OCI-LY1 (cell line): Measurements from ENCODE around the gene FZD1.
A peak's percentile ranks its signal among the peaks of the same experiment; 100 is the strongest.

ENCODE experiments used
- H2AFZ ChIP-seq: fragments of 200-600 bp; sonication (generic), shearing (Covaris generic); 2 replicates; pipeline ENCODE4 v1.6.0; 2014; ENCODE audit warnings: antibody characterized with exemption, mild to moderate bottlenecking, low read length
- H3F3A ChIP-seq: fragments of 200-600 bp; sonication (generic), shearing (Covaris generic); 2 replicates; pipeline ENCODE4 v1.6.0; 2014; ENCODE audit warnings: mild to moderate bottlenecking, antibody characterized with exemption, low read length, moderate library complexity; ENCODE audit not compliant: insufficient read depth
- H3K27ac ChIP-seq: fragments of 200-600 bp; sonication (generic); 2 replicates; pipeline ENCODE4 v1.5.1; 2014; ENCODE audit warnings: low read length, mixed run types, mild to moderate bottlenecking, low read depth; ENCODE audit not compliant: poor library complexity, severe bottlenecking
- H3K27me3 ChIP-seq: fragments of 200-600 bp; sonication (generic); 2 replicates; pipeline ENCODE4 v1.6.0; 2014; ENCODE audit warnings: antibody characterized with exemption, mild to moderate bottlenecking, low read length, moderate library complexity; ENCODE audit not compliant: insufficient read depth
- H3K36me3 ChIP-seq: fragments of 200-600 bp; sonication (generic); 2 replicates; pipeline ENCODE4 v1.6.1; 2014; ENCODE audit warnings: mild to moderate bottlenecking, antibody characterized with exemption, low read length, moderate library complexity, mixed read lengths; ENCODE audit not compliant: insufficient read depth
- H3K4me1 ChIP-seq: fragments of 200-600 bp; sonication (generic); 2 replicates; pipeline ENCODE4 v1.5.1; 2014; ENCODE audit warnings: mild to moderate bottlenecking, low read length, moderate library complexity; ENCODE audit not compliant: insufficient read depth, severe bottlenecking
- H3K4me2 ChIP-seq: fragments of 200-600 bp; sonication (generic), shearing (Covaris generic); 2 replicates; pipeline ENCODE4 v1.6.1; 2014; ENCODE audit warnings: low read length
- H3K4me3 ChIP-seq: fragments of 200-600 bp; sonication (generic); 2 replicates; pipeline ENCODE4 v1.5.1; 2014; ENCODE audit warnings: low read length, low read depth, mild to moderate bottlenecking, mixed read lengths; ENCODE audit not compliant: poor library complexity, severe bottlenecking
- H3K79me2 ChIP-seq: fragments of 200-600 bp; shearing (Covaris generic); 2 replicates; pipeline ENCODE4 v1.6.1; 2016; ENCODE audit warnings: mixed run types, low read length, mixed read lengths; ENCODE audit not compliant: insufficient read depth
- H3K9ac ChIP-seq: fragments of 200-600 bp; sonication (generic), shearing (Covaris generic); 2 replicates; pipeline ENCODE4 v1.6.1; 2014; ENCODE audit warnings: mild to moderate bottlenecking, low read length, mixed read lengths
- H3K9me2 ChIP-seq: fragments of 200-600 bp; sonication (generic), shearing (Covaris generic); 2 replicates; pipeline ENCODE4 v1.6.1; 2014; ENCODE audit warnings: low read depth, mild to moderate bottlenecking, low read length, mixed read lengths
- H3K9me3 ChIP-seq: fragments of 200-600 bp; shearing (Covaris generic); 2 replicates; pipeline ENCODE4 v1.6.1; 2014; ENCODE audit warnings: low read length, mixed read lengths
- H4K20me1 ChIP-seq: fragments of 200-600 bp; sonication (generic), shearing (Covaris generic); 2 replicates; pipeline ENCODE4 v1.6.0; 2016; ENCODE audit warnings: mild to moderate bottlenecking, low read length; ENCODE audit not compliant: insufficient read depth
- EZH2 ChIP-seq: fragments of 200-600 bp; sonication (generic), shearing (Covaris generic); IDR thresholded peaks from 2 replicates; pipeline ENCODE4 v1.8.0; 2017; ENCODE audit warnings: borderline replicate concordance, mixed run types, mild to moderate bottlenecking, antibody characterized with exemption, low read length, moderate library complexity, mixed read lengths
- TF ChIP-seq, protein P1 (sequence below): fragments of 200-600 bp; sonication (generic), shearing (Covaris generic); IDR thresholded peaks from 2 replicates; pipeline ENCODE4 v1.5.1; 2017; ENCODE audit warnings: mild to moderate bottlenecking, antibody characterized with exemption, low read length, moderate library complexity, mixed read lengths

Gene FZD1

DNA sequence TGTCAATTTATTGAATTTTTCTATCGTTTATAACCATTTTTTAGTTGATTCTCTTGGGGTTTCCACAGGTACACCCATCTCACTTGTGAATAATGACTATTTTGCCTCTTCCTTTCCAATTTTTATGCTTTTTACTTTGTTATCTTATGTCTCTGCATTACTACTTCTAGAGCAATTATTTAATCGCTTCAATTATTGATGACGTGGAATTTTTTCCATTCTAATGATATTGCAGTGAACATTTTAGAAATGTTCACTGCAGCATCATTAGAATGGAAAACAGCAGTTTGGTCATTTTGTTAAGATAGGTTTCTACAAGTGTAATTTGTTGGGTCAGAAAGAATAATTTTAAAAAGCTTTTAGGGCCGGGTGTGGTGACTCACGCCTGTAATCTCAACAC is 27.1 kb downstream of the FZD1 start:
- Histone ChIP-seq H3K27me3 (no peaks in the 10 kb centered on the region), H3K9ac (no peak overlapping the region), H3K27ac (no peak overlapping the region), H3K36me3 (no peaks in the 10 kb centered on the region), H3K4me2 (no peak overlapping the region), H3K9me3 (no peaks in the 10 kb centered on the region), H4K20me1 (no peaks in the 10 kb centered on the region), H3K79me2 (no peaks in the 10 kb centered on the region), H3K9me2 (no peaks in the 10 kb centered on the region), H2AFZ (no peak overlapping the region), H3F3A (no peaks in the 10 kb centered on the region), H3K4me3 (no peak overlapping the region), H3K4me1 (peaks cover 49% of the 10 kb centered on the region)
- TF ChIP-seq, protein P1, sequence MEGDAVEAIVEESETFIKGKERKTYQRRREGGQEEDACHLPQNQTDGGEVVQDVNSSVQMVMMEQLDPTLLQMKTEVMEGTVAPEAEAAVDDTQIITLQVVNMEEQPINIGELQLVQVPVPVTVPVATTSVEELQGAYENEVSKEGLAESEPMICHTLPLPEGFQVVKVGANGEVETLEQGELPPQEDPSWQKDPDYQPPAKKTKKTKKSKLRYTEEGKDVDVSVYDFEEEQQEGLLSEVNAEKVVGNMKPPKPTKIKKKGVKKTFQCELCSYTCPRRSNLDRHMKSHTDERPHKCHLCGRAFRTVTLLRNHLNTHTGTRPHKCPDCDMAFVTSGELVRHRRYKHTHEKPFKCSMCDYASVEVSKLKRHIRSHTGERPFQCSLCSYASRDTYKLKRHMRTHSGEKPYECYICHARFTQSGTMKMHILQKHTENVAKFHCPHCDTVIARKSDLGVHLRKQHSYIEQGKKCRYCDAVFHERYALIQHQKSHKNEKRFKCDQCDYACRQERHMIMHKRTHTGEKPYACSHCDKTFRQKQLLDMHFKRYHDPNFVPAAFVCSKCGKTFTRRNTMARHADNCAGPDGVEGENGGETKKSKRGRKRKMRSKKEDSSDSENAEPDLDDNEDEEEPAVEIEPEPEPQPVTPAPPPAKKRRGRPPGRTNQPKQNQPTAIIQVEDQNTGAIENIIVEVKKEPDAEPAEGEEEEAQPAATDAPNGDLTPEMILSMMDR, result no peak
- TF ChIP-seq EZH2, result no peak

DNA sequence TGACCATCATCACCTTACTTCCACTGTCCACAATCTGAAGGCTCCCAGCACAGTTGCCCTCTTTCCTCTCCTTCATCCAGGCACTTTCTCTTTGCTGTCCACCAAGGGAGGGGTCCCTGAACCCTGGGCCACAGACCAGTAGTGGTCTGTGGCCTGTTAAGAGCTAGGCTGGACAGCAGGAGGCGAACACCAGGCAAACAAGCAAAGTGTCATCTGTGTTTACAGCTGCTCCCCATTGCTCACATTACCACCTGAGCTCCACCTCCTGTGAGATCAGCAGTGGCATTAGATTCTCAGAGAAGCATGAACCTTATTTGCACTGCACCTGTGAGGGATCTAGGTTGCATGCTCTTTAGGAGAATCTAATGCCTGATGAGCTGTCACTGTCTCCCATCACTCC is 27.7 kb downstream of the FZD1 start:
- H3K4me1 ChIP-seq, result peaks cover 43% of the 10 kb centered on the region
- H3K36me3 ChIP-seq, result no peaks in the 10 kb centered on the region
- H4K20me1 ChIP-seq, result no peaks in the 10 kb centered on the region
- H3K4me2 ChIP-seq, result no peak overlapping the region
- no peak overlapping the region for H3K4me3 ChIP-seq
- no peaks in the 10 kb centered on the region for H3K79me2 ChIP-seq
- no peak overlapping the region for H3K9ac ChIP-seq
- no peaks in the 10 kb centered on the region for H3F3A ChIP-seq
- H3K27ac ChIP-seq, result no peak overlapping the region
- no peaks in the 10 kb centered on the region for H3K9me2 ChIP-seq
- no peak for TF ChIP-seq EZH2
- TF ChIP-seq, protein P1, result peak; percentile 28; the same call in 1 of the 2 replicates
- no peaks in the 10 kb centered on the region for H3K9me3 ChIP-seq
- no peaks in the 10 kb centered on the region for H3K27me3 ChIP-seq
- H2AFZ ChIP-seq, result no peak overlapping the region

DNA sequence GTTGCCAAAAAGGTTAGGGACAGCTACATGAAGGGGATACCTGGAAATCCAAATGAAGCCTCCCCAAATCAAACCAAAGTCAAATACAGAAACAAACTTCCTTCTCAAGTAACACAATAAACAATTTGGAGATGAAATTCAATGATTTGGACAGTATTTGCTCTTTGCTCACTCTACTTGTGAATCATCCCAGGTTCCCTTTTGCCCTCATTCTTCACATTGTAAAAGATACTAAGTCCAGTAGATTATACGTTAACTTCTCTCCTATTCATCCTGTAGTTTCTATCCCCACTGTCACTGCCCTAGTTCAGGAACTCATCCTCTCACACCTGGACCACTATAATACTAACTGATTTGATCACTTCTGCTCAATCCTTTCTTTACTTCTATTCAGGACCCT is 28.3 kb downstream of the FZD1 start:
- Histone ChIP-seq H3K9ac (no peak overlapping the region), H3K9me2 (no peaks in the 10 kb centered on the region), H4K20me1 (no peaks in the 10 kb centered on the region), H3K27ac (no peak overlapping the region), H3K4me3 (no peak overlapping the region), H2AFZ (no peak overlapping the region), H3K79me2 (no peaks in the 10 kb centered on the region), H3F3A (no peaks in the 10 kb centered on the region), H3K4me1 (peaks cover 37% of the 10 kb centered on the region), H3K27me3 (no peaks in the 10 kb centered on the region), H3K9me3 (no peaks in the 10 kb centered on the region), H3K4me2 (no peak overlapping the region), H3K36me3 (no peaks in the 10 kb centered on the region)
- TF ChIP-seq EZH2, result no peak
- TF ChIP-seq, protein P1, result no peak
